ENCODE measurements around the gene ZNF799.
"Not testable (repeated sequence)": the region's sequence is repeated elsewhere in the genome, so short reads cannot be mapped to it uniquely, and the experiment has no call there.

Gene ZNF799

DNA sequence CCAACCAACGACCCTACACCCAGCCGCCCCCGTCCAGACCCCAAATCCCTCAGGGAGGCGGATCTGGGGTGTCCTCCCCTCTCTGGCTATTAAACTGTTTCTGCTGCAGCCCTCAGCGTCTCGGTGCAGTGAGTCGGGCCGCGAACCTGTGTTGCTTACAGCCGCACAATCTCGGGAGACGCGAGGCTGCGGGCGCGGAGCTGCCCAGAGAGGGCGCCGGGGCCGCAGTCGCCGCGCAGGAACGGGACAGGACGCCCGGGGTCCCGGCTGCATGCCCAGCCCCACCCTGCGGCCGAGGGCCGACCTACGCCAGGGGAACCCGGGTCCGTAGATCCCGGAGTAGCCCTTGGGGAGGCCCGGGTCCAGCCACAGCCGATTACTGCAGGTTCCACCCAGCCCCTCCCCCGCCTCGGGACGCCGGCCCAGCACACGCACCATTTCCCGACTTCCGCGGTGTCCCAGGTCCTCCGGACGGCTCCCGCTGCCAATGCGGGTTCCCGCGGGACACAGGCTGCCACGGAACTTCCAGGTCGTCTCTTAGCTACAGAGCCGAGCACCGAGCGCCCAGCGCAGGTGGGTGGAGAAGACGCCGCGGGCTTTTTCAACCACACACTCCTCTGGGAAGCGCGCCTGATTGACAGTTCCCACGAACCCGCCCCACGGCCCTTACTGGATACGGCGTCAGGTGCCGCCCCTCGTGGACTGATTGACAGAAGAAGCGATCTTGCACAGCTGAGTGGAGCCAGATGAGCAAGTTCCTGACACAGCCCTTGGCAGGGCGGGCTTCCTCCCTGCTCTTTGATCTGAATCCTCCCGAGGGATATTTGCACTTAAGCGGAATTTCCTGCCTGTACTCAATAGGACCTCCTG lies at the start of gene ZNF799:
Gene ZNF799, minus strand, starts transcription at position 639 of the 870 bp plus-strand sequence. Its CDS starts 201 bp downstream, at position 438.
- in situ Hi-C loops (cut with HindIII; ENCODE audit: low sequenced_read_pairs): no loop called here

DNA sequence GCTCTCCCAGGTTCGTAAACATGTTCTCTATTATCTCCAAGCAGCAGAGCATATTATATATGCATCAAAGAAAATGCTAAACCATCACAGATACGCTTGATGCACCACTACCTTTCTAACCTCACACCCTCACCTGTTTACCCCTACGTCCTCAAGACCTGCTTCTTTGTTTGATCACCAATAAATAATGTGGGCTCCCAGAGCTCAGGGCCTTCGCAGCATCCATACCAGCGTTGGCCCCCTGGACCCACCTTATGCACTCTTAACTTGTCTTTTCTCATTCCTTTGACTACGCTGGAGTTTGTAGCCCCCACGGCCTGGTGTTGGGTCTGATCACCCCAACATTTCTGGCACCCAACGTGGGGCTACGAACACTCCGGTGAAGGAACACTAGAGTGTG lies 49.8 kb upstream of the ZNF799 start:
- in situ Hi-C loops (cut with HindIII; ENCODE audit: low sequenced_read_pairs): no loop called here

DNA sequence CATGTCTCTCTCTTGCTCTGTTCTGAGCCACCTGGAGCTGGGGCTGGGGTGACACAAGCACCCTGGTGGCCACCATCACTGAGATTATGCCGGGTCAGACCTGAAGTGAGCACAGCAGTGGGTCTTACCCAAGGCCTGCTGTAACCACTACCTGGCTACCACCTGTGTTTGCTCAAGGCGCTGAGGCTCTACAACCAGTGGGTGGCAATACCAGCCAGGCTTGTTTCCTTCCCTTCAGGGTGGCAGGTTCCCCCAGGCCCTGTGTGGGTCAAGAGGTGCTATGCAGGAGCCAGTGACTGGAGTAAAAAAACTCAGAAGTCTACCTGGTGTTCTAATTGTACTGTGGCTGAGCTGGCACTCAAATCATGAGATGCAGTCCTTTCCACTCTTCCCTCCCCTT lies 47.7 kb upstream of the ZNF799 start:
- in situ Hi-C loops (cut with HindIII; ENCODE audit: low sequenced_read_pairs): no loop called here

DNA sequence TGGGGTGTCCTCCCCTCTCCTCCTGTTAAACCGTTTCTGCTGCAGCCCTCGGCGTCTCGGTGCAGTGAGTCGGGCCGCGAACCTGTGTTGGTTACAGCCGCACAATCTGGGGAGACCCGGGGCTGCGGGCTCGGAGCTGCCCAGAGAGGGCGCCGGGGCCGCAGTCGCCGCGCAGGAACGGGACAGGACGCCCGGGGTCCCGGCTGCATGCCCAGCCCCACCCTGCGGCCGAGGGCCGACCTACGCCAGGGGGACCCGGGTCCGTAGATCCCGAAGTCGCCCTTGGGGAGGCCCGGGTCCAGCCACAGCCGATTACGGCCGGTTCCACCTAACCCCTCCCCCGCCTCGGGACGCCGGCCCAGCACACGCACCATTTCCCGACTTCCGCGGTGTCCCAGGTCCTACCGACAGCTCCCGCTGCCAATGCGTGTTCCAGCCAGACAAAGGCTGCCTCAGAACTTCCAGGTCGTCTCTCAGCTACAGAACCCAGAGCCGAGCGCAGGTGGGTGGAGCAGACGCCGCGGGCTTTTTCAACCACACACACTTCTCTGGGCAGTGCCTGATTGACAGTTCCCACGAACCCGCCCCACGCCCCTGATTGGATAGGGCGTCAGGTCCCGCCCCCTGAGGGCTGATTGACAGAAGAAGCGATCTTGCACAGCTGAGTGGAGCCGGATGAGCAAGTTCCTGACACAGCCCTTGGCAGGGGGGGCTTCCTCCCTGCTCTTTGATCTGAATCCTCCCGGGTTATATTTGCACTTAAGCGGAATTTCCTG lies 39.7 kb upstream of the ZNF799 start, which contains the start of gene ZNF443:
Gene ZNF443, minus strand, starts transcription at position 481 of the 776 bp plus-strand sequence. Its CDS starts 107 bp downstream, at position 374.
- in situ Hi-C loops (cut with HindIII; ENCODE audit: low sequenced_read_pairs): no loop called here

DNA sequence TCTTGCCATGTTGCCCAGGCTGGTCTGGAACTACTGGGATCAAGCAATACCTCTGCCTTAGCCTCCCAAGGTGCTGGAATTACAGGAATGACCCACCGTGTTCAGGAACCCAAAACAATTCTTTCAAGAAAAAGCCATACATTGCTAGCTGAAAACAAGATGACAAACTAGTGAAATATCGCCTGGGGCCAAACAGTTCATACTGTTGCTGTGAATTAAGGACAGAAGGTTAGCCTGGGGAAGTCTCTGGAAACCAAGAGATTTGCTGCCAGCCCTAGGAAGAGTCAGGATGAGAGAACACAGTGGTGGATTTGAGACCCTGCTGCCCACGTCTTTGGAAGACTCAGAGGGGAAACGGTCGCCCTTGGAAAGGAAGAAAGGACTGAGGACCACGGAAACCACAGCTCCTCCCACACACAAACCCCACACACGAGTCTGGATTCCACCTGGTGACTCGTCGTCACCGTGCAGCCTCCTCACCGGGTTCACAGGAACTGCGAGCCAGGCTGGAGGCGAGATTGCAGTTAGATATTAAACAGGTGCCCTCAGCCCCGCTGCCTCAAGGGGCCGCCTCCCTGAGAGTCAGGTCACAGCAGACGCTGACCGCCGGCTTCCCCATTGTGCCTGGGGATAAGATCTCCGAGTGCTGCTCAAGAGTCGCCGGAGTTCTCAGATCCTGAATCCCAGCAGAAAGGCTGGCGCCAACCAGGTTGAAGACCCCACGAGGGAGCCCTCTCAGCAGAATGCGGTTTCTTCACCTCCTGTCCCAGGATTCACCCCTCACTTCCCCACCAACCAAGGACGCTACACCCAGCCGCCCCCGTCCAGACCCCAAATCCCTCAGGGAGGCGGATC lies 38.8 kb upstream of the ZNF799 start:
- in situ Hi-C loops (cut with HindIII; ENCODE audit: low sequenced_read_pairs): not testable (repeated sequence)

DNA sequence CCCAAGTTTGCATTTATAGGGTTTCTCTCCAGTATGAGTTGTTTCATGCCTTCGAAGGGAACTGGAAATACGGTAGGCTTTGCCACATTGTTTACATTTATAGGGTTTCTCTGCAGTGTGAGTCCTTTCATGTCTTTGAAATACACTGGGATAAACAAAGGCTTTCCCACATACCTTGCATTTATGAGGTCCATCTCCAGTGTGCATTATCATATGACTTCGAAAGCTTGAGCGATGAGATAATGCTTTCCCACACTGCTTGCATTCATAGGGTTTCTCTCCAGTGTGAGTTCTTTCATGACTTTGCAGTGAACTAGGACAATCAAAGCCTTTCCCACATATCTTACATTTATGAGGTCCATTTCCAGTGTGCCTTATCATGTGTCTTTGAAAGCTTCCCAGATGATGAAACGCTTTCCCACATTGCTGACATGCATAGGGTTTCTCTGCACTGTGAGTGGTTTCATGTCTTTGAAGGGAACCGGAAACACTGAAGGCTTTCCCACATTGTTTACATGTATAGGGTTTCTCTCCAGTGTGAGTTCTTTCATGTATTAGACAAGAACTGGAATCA lies 29.7 kb upstream of the ZNF799 start:
- in situ Hi-C loops (cut with HindIII; ENCODE audit: low sequenced_read_pairs): not testable (repeated sequence)

DNA sequence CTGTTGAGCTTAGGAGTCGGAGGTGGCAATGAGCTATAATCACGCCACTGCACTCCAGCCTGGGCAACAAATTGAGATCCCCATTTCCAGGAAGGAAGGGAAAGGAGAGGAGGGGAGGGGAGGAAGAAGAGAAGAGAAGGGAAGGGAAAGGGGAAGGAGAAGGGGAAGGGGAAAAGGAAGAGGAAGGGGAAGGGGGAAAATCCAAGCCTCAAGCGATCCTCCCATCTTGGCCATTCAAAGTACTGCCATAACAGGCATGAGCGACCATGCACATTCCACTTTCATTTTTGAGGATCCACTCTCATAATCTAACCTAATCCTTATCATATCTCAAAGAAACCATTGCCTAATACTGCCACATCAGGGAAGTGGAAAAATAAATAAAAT lies 24.8 kb upstream of the ZNF799 start:
- in situ Hi-C loops (cut with HindIII; ENCODE audit: low sequenced_read_pairs): no loop called here

DNA sequence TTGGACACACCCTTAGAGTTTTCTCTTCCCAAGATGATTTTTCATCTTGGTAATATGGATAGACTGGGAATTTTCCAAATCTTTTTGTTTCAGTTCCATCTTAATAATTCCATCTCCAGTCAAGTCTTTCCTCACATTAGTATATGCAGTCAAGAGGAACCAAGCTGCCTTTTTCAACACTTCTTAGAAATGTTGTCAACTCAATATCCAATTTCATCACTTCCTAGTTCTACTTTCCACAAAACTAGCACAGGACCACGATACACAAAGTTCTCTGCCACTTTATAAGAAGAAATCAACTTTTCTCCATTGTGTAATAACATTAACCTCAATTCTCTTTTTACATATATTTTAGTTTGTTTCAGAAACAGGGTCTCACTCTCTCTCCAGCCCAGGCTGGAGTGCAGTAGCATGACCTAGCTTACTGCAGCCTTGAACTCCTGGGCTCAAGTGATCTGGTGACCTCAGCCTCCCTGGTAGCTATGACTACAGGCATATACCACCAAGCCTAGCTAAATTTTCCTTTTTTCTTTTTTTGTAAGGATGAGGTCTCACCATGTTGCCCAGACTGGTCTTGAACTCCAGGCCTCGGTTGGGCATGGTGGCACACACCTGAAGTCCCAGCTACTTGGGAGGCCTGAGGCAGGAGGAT lies 24.3 kb upstream of the ZNF799 start:
- in situ Hi-C loops (cut with HindIII; ENCODE audit: low sequenced_read_pairs): no loop called here

DNA sequence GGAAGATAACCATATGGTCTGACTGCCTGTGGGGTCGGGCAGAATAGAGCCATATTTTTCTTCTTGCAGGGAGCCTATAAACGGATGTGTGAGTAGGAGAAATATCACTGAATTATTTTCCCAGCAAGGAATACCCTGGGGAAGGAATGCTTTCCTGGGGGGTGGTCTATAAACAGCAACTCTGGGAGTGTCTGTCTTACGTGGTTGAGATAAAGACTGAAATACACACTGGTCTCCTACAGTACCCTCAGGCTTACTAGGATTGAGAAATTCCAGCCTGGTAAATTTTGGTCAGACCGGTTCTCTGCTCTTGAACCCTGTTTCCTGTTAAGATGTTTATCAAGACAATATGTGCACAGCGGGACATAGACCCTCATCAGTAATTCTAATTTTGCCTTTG lies 16.2 kb upstream of the ZNF799 start:
- in situ Hi-C loops (cut with HindIII; ENCODE audit: low sequenced_read_pairs): not testable (repeated sequence)

DNA sequence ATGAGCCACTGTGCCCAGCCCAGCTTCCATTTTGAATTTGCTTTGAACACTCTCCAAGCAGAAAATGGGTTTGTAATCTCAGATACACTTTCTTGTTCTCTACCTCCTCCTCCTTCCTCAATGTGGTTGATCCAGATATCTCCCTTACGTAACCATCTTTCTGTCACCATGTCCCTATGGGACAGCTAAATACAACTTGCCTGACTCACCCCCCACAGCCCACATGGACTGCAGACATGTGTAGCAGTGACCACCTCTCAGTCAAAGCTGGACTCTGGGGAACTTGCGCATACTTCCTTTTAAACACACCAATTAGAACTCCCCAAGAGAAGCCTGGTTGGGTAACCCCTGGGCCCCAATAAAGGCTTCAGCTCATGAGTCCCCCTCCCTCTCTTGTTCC lies 10.8 kb upstream of the ZNF799 start:
- in situ Hi-C loops (cut with HindIII; ENCODE audit: low sequenced_read_pairs): no loop called here

DNA sequence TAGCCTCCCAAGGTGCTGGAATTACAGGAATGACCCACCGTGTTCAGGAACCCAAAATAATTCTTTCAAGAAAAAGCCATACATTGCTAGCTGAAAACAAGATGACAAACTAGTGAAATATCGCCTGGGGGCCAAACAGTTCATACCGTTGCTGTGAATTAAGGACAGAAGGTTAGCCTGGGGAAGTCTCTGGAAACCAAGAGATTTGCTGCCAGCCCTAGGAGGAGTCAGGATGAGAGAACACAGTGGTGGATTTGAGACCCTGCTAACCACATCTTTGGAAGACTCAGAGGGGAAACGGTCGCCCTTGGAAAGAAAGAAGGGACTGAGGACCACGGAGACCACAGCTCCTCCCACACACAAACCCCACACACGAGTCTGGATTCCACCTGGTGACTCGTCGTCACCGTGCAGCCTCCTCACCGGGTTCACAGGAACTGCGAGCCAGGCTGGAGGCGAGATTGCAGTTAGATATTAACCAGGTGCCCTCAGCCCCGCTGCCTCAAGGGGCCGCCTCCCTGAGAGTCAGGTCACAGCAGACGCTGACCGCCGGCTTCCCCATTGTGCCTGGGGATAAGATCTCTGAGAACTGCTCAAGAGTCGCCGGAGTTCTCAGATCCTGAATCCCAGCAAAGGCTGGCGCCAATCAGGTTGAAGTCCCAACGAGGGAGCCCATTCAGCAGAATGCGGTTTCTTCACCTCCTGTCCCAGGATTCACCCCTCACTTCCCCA lies 1.0 kb downstream of the ZNF799 start:
- in situ Hi-C loops (cut with HindIII; ENCODE audit: low sequenced_read_pairs): not testable (repeated sequence)

DNA sequence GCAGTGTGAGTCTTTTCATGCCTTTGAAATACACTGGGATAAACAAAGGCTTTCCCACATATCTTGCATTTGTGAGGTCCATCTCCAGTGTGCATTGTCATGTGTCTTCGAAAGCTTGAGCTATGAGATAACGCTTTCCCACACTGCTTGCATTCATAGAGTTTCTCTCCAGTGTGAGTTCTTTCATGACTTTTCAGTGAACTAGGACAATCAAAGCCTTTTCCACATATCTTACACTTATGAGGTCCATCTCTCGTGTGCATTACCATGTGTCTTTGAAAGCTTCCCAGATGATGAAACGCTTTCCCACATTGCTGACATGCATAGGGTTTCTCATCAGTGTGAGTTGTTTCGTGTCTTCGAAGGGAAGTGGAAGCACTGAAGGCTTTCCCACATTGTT lies 9.9 kb downstream of the ZNF799 start:
- in situ Hi-C loops (cut with HindIII; ENCODE audit: low sequenced_read_pairs): not testable (repeated sequence)

DNA sequence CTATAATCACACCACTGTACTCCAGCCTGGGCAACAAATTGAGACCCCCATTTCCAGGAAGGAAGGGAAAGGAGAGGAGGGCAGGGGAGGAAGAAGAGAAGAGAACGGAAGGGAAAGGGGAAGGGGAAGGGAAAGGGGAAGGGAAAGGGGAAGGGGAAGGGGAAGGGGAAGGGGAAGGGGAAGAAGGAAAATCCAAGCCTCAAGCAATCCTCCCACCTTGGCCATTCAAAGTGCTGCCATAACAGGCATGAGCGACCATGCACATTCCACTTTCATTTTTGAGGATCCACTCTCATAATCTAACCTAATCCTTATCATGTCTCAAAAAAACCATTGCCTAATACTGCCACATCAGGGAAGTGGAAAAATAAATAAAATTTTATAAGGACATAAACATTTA lies 14.7 kb downstream of the ZNF799 start:
- in situ Hi-C loops (cut with HindIII; ENCODE audit: low sequenced_read_pairs): not testable (repeated sequence)

DNA sequence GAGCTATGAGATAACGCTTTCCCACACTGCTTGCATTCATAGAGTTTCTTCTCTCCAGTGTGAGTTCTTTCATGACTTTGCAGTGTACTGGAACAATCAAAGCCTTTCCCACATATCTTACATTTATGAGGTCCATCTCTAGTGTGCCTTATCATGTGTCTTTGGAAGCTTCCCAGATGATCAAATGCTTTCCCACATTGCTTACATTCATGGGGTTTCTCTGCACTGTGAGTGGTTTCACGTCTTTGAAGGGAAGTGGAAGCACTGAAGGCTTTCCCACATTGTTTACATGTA lies 20.7 kb downstream of the ZNF799 start:
- in situ Hi-C loops (cut with HindIII; ENCODE audit: low sequenced_read_pairs): no loop called here

DNA sequence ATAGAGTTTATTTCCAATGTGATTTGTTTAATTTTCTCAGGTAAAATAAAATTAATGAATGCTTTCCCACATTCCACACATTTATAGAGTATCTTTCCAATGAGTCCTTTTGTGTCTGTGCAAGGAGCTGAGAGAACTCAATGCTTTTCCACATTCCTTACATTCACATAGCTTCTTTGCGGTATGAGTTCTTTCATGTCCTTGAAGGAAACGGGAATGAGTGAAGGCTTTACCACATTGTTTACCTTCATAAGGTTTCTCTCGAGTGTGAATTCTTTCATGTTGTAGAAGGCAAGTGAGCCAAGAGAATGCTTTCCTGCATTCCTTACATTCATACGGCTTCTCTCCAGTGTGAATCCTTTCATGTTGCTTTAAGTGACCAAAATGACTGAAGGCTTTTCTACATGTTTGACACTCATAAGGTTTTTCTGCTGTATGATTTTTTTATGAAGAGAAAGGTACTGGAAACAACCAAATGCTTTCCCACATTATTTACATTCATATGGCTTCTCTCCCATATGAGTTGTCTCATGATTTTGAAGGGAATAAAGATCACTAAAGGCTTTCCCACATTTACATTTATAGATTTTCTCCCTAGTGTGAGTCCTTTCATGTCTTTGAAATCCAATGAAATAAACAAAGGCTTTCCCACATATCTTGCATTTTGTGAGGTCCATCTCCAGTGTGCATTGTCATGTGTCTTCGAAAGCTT lies 21.2 kb downstream of the ZNF799 start:
- in situ Hi-C loops (cut with HindIII; ENCODE audit: low sequenced_read_pairs): no loop called here

DNA sequence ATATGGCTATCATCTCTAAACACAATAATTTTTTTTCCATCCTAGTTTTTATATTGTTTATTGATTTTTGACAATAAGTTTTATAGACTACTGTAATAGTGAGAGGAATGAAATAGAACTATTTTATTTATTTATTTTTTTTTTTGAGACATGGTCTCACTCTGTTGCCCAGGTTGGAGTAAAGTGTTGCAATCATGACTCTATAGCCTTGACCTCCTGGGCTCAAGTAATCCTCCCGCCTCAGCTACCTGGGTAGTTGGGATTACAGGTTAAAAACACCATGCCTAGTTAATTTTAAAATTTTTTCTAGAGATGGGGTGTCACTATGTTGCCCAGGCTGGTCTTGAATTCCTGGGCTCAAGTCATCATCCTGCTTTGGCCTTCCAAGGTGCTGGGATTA lies 27.0 kb downstream of the ZNF799 start:
- in situ Hi-C loops (cut with HindIII; ENCODE audit: low sequenced_read_pairs): loop anchor here (5.0 kb wide), 1 partner anchor 102 kb away; no protein-coding TSS in a partner anchor

DNA sequence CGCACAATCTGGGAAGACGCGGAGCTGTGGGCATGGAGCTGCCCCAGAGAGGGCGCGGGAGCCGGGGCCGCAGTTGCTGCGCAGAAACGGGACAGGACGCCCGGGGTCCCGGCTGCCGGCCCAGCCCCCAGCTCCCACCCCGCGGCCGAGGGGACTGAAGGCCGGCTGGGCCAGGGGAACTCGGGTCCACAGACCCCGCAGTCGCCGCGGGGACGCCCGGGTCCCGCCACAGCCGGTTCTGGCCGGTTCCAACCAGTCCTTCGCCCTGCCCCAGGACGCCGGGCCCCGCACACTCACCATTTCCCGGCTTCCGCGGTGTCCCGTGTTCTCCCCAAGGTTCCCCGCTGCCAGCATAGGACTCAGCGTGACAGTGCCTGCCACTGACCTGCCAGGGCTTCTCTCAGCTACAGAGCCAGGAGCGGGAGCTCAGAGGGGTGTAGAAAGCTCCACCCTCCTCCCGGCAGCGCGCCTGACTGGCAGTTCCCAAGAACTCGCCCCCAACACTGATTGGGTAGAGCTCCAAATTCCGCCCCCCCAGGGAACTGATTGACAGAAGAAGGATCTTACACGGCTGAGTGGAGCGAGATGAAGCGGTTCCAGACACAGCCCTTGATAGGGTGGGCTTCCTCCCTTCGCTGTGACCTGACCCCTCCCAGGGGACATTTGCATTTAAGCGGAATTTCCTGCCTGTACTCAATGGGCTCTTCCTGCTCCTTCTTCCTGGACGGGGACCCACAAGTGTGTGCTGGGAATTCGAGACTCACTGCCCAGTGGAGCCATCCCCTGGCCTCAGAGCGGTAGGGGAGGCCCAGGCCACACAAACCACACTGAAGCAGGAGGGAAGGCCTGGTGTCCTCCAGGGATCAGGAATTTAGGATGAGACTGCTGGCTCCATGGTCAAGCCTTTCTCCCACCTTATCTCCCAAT lies 35.6 kb downstream of the ZNF799 start, which contains the start of gene ZNF442:
Gene ZNF442, minus strand, starts transcription at position 448 of the 927 bp plus-strand sequence. CDS start 2,052 bp downstream, outside the sequence.
- in situ Hi-C loops (cut with HindIII; ENCODE audit: low sequenced_read_pairs): no loop called here

Measured in endothelial cell of hepatic sinusoid (primary cell).